NCI-H2107 treated with DMSO at 0.1 percent for 48 hours (cell line): Measurements from ENCODE around the gene ARHGEF39.
"Not testable (repeated sequence)": the region's sequence is repeated elsewhere in the genome, so short reads cannot be mapped to it uniquely, and the experiment has no call there.

Experiments
- DNase-seq: peaks from one replicate; lab custom pipeline; 2025; ENCODE audit not compliant: unreplicated experiment; lab: John Stamatoyannopoulos, UW

Gene ARHGEF39

DNA sequence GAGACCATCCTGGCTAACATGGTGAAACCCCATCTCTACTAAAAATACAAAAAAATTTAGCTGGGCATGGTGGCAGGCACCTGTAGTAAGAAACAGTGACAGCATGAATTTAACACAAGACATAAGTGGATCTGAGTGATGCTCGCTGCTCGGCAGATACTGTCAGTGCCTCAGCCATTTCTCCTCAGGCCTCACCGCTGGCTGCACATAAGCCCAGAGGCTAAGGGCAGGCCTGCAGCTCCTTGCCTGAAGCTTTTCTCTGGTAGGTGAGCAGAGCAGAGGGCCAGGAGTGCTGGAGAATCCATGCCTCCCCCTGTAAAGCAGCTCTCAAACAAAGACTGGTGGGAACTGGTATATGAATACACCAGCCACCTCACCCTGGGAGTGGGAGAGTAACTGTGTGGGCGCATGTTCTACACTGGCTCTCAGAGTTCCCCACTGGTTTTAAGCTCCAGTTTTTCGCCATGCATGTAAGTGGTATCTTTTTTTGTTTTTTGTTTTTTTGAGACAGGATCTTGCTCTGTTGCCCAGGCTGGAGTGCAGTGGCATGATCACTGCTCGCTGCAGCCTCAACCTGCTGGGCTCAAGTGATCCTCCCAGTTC, 36.5 kb downstream of the ARHGEF39 start:
- DNase-seq, result no peak

DNA sequence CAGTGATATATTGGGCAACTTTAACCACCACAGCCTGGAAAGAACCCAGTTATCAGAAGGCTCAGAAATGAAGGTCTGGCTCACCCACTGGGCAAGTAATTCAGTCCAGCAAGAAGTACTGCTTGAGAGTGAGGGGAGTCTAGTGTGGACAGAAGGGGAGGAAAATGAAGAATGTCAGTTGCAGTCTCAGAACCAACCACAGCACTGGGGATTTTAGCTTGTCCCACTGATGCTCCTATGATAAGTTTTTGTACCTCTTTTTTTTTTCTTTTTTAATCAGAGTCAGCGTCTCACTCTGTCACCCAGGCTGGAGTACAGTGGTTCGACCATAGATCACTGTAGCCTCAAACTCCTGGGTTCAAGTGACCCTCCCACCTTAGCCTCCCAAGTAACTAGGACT, 37.4 kb downstream of the ARHGEF39 start:
- DNase-seq, result no peak

DNA sequence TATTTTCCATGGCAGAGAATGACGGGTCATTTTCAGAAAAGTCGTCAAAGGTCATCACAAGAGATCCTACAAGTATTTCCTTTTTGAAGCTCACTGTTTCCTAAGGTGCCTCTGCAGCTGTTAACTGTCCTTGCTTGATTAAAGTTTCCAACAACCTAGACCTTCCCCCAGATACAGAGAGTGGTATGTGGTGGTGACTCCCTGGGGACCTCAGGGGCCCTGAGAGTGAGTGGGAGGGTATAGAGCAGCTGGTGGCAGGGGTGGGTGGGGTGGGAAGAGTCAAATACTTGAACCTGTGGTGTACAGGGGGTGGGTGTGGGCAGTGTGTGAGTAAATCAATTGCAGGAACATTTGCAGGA, 45.2 kb downstream of the ARHGEF39 start:
- DNase-seq, result no peak

DNA sequence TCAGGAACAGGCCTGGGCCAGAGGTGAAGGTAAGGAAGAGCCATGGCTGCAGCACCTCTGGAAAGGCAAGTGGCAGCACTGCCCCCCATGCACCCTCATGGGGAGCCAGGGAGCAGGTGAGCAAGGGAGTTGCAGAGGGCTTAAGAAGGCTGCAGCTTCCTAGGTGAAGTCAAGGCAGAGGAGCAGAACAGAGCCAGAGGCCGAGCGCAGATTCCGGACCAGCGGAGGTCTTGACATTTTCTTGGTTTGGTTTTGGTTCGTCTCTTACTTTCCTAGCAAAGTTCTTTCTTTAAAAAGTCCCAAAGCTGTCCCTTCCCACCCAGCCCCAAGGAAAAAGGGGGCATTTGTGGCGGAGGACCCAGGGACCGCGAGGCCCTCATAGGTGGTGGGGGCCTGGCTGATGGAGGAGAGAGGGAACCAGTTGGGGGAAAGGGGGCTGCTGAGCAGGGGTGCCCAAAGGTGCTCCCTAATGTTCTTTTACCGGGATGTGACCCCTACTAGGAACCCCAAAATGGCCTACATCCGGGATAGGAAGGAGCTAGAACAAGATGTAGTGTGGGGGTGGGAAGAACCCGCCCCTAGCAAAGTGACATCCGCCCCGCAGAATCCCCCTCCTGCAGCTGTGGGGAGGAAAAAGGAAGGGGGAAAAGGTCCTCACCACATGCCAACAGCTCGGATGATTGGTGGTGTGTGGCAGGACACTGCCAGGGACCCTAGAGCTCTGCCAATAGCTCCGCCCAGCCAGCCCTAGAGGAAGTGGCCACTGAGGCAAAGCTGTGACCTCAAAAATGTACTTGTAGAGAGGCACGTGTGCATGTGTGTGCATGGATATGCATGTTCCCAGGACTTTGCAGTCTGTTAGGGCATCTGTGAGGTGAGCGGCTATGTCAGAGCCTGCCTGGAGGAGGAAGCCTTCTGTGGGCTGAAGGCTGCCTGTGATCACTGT, 45.9 kb downstream of the ARHGEF39 start:
- DNase-seq, result no peak

DNA sequence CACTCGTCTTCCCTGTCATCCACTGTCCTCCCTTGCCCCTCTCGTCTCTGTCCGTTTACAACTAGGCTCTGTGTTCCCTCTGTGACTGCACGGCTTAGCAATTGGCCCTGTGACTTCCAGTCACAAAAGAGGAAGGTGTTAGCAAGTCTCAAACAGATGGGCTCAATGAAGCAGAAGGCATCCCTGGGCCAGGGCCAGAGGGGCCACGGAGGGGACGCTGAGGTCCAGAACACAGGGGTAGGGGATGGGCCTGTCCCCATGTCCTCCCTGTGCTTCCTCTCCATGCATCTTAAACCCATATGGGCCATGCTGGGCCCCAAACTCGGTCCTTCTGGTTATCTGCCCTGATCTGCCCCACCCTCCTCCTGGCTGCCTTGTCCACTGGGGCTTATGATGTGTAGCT, 46.7 kb downstream of the ARHGEF39 start, which contains the start of gene CD72:
TSS of gene CD72 (minus strand) at position 89 of the 403 bp plus-strand sequence. CDS start 110 bp downstream, outside the sequence.
- no peak for DNase-seq

DNA sequence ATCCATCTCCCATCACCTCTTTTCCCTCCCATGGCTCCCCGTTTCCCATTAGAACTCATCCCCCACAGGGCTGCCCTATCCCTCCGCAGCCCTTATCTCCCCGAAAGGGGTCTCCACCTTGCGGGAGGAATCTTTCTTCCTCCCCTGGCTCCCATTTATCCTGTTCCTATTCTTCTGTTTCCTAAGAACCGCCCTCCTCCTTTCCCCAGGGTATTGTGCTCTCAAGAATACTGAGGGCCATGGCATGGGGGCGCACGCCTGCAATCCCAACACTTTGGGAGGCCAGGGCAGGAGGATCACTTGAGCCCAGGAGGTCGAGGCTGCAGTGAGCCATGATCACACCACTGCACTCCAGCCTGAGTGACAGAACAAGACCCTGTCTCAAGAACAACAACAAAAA, 47.4 kb downstream of the ARHGEF39 start:
- no peak for DNase-seq

DNA sequence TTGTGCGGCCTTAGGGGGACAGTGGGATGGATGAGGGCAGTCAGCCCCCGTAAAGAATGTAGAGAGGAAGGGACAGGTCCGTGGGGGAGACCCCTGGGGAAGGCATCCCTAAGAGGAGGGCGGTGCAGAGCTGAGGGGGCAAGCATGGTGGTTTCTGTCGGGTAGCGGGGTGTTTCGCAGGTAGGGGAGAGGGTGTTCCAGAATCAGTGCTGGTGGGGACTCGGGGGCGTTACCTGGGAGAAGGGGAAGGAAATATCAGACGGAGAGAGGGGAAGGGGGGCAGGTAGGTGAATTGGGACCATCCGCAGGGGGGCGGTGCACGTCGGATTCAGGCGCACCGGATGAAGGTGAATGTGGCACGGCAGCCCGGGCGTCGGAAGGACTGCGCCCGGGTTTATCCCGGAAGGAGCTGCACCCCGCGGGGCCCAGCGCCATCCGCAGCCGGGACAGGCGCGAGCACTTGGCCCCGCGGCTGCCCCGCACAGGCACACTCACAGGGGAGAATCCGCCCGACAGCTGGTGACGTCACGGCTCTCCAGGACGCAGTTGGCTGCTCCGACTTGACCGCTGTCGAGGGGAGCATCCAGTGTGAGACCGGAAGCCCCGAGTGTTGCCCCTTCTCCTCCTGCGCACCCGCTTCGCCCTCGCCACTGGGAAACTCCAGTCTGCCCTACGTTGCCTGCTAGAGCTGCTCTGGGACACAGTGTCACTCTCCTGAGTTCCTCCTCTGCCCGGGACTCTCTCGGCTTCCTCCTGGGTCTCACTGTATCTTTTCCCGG, 48.1 kb downstream of the ARHGEF39 start:
- DNase-seq, result no peak

DNA sequence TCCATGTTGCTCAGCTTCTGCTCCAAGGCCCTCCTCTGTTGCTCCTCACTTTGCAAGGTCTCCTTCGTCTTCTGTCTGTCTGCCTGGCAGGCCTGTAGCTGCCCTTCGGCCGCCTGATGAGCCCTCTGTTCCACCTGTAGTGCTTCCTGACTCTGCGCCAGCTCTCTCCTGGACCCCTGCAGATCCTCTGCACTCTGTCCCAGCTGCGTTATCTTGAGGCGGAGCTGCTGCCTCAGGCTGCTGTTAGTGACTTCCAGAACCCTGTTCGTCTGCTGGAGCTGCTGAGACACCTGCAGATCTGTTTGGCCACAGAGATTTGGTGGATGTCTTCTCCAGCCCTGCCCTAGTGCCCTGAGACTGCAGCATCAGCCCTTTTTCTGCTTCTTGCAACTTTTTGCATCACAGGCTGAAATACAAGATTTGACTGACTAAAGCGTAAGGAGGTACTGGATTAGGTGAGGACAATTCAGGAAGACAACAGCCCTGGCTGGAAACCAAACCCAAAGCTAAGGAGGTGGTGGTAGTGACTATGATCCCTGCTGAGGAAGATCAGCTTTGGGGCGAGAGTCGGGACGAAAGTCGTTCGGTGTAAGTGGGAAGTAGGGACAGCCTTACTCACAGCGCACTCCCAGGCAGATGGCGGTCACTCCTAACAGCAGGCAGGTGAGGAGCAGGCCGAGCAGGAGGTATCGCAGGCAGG, 48.9 kb downstream of the ARHGEF39 start:
- DNase-seq, result no peak

DNA sequence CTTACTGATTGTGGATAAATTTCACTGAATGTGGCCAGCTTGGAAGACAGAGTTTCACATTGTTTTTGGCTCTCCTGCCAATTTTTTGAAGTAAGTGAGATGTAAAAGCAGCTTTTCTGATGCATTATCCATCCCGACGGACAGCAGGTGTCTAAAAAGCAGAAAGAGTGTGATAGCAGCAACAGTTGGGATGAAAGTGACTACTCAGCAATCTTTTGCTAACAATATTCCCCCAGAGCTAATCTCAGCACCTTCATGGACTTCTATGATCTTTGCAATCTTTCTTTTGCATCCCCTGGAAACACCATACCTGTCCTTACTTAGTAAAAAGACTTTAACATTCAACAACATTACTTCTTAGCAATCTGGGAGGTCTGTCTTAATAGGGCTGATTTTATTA, 52.2 kb downstream of the ARHGEF39 start:
- no peak for DNase-seq

DNA sequence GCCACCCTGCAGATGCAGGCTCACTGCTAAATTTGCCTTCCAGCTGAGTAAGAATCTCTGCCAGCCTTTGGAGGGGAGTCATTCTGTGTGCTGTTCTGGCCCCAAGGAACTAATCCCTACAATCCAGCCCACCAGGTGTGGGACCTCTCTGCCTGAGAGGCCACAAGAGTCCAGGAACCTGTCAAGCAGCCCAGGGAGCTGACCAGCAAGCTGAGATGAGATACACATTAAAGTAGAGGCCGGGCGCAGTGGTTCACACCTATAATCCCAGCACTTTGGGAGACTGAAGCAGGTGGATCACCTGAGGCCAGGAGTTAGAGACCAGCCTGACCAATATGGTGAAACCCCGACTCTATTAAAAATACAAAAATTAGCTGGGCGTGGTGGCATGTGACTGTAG, 52.9 kb downstream of the ARHGEF39 start:
- not testable (repeated sequence) for DNase-seq

DNA sequence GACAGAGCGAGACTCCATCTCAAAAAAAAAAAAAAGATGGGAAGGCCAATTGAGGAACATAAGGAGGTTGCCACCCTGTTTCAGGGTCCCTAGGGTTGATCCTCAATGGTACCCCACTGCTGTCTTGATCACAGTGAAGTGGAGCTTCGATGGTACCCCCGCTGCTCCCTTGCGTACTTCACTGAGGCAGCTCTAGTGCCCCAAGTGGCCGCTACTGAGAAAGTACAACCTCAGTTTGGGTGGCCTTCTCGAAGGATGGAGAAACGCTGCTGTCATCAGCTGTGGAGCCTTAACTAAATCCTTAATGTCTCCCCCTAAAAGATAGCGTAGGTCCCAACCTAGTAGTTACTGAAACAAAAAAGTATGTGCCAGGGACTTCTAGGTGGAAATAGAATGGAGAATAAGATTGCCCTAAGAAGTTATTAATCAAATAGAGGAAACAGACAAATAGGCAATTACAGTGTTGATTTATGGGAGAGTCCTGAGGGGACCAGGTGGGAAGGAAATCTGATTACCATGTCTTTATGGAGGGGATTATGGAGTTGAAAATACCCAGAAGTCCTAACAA, 53.7 kb downstream of the ARHGEF39 start:
- no peak for DNase-seq

DNA sequence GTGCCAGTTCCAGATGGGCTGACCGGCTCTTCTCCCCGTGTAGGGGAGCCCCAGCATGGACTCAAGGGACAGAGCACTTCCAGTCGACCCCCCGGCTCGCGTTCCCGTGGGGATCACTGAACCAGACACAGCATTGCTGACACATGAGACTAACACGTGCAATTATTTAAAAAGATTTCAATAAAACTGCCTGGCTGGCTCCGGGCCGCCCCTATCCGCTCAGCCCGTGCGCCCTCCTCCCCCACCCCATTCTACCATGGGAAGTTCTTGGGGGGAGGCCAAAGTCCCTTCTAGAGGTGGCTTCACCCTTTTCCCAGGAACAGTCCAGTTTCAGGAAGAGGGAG, 55.2 kb downstream of the ARHGEF39 start:
- no peak for DNase-seq
